ENCODE data around the gene MB21D2.

GRCh38 chr3:192913540-192913939 is 4.1 kb downstream of the MB21D2 start:
- no peak for TF ChIP-seq POLR2A (IDR thresholded peaks at IDR 0.05)
- TF ChIP-seq CTCF (IDR thresholded peaks at IDR 0.05), result no peak

Data from adrenal gland (tissue), 5 donors.